Hepatocyte (in vitro differentiated cells): Measurements from ENCODE around the gene DCAF5.

Experiments
- CTCF ChIP-seq: fragments of 200-600 bp; sonication (generic); IDR thresholded peaks from 2 replicates; pipeline ENCODE4 v1.5.1; 2016; ENCODE audit warnings: antibody characterized with exemption, mild to moderate bottlenecking; ENCODE audit not compliant: poor library complexity
- EZH2phosphoT487 ChIP-seq: fragments of 200-600 bp; sonication (generic); IDR thresholded peaks from one replicate; pipeline ENCODE4 v1.6.1; 2018; ENCODE audit warnings: antibody characterized with exemption, mild to moderate bottlenecking, low read depth, moderate library complexity; ENCODE audit not compliant: unreplicated experiment, severe bottlenecking

- TF ChIP-seq CTCF (no peak), EZH2phosphoT487 (no peak)
These were observed 38.2 kb downstream of the DCAF5 start for GRCh38 chr14:69114763-69115162.
